HG02588 (cell line): ENCODE data around the gene PDYN.

ENCODE experiments used
- ATAC-seq: cut with Tn5 transposase; IDR thresholded peaks from one replicate; pipeline ENCODE4 v1.9.1; 2021; ENCODE audit warnings: mild to moderate bottlenecking, moderate library complexity; ENCODE audit not compliant: unreplicated experiment

The PDYN gene

DNA sequence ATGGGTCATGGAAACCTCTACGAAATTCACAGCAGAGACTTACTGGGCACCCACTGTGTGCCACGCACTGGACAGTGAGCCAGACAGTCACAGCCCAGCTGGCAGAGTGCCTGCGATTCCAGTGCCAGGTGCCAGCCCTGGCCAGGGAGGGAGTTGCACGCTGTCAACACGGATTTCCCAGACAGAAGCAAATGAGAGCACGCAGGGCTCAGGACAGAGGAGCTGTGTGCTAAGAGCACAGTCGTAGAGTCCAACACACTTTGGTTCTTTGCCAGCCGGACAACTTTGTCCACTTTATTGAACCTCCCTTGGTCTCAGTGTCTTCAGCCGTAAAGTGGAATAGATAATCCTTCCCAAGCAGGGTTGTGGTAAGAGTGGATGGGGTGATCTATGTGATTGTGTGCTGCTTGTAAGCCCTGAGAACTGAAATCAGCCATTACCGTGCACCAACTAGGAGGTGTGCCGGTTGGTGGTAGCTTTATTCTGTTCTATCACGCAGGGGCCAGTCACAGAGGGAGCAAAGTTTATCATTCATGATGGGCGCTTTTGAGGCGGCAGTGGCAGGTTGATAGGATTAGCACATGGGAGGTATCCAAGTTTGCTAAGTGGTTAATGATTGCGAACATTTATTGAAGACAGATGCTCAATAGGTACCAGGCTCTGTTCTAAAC lies 58.0 kb downstream of the PDYN start:
- ATAC-seq, result no peak

DNA sequence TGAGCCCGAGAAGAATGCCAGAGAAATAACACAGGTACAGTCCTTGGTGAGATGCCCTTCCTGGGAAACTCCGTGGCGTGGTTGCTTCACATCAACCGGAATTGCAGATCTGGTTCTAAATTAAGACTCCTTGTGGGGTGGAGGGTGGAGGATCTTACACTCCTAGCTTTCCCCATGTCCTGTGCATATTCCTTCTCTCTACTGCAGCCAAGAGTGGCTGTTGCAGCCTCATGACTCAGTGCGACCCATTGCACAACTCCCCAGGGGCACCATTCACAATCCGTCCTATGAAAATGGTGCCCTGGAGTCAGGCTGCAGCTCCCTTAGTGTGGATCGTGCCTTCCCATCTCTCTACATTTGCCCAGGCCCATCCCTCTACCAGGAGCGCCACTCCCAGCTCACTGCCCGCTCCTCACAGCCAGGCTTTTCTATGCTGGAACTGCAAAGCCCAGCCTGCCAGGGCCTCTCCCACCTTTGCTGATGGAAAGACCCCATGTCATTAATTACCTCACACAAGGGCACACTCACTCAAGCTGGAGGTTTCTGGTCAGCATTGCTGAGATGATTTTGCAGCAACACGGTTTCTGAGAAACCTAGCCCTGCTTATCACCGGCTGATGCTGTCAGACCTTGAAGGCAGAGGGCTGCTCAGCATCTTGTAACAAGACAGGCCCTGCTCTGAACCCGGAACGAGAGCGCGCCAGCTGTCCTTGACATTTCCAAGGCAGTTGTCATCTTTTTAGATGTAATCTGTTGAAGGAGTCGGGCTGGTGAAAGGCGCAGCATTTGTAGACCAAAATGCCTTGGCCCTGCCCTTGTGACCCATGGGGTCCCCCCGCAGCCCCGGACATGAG lies 58.9 kb downstream of the PDYN start:
- ATAC-seq, result no peak

DNA sequence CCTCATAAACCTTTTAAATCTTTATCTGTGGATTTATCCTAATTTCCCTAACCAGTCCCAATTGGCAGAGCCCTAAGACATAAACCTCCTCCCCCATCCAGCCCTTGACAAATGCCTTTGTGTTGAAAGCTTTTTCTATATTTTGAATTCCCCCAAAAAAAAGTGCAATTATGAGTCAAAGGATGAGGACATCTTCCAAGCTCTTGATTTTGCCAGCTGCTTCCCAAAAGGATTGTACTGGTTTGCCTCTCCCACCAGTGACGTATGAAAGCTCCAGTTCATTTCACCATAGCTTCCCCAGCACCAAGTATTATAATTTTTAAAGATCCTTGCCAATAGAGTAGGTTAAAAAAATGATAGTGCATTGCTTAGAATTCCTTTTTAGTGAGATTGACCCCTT lies 59.7 kb downstream of the PDYN start:
- no peak for ATAC-seq

DNA sequence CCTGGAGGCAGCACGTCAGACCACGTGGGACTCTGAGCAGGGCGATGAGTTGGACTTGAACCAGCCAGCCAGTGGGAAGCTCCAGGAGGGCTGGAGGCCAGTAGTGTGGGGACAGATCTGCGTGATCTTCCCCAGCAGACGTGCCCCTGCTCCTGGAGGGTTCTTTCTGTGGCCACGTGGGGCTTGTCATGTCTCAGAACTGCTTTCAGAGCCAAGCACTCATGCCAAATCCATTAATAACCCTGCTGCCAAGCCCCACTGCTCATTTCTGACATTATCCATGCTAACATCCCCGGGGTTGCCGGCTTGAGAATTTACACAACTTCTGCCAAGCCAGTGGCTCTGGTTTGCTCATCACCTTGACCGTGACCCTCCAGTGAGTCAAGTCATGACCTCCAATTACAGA lies 60.4 kb downstream of the PDYN start:
- ATAC-seq, result no peak

DNA sequence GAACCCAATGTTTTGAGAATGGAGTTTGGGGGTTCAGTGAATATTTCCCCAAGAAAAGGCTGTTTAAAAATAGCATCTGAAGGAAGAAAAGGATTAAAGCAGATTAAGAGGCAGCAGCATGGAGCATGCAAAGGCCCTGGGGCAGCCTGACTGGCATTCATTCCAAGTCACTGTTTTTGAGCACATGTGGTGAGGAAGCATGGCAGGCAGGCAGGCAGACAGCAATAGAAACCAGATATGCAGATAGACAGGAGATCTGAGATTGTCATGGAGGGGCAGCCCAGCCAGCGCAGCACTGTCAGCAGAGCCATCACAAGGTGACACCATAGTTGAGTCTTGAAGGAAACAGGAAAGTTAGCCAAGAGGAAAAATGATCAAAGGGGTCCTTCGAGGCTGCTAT lies 60.9 kb downstream of the PDYN start:
- no peak for ATAC-seq

DNA sequence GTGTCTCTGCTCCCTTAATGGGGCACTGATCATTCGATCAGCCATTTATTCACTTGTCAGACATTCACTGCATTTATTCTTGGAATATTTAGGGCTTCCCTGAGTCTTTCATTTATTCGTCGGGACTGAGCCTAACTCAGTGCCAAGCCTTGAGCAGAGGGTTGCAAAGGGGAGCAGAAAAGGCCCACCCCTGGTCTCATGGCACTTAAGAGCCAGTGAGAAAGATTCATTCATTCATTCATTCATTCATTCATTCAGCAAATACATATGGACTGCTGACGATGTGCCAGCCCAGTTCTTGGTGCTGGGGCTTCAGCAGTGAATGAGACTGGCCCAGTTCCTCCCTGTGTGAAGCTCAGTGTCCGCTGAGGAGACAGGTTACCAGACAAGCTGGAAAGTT lies 62.0 kb downstream of the PDYN start:
- no peak for ATAC-seq

DNA sequence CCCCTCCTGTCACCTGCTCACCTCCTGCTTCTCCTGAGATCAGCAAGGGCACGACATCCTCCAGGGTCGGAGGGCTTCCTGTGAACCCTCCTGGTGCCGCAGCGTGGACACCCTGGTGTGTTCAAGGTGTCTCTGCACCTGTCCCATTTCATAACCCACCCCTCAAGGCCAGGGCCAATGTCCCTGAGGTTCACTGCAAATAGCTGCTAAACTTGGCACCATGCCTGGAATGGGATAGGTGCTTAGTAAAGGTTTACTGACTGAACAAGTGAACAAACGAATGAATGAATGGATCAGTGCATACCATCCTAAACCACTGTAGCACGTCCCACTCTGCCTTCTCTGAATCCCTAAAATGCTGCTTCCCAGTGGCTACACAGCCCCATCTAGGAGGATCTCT lies 63.7 kb downstream of the PDYN start:
- no peak for ATAC-seq

DNA sequence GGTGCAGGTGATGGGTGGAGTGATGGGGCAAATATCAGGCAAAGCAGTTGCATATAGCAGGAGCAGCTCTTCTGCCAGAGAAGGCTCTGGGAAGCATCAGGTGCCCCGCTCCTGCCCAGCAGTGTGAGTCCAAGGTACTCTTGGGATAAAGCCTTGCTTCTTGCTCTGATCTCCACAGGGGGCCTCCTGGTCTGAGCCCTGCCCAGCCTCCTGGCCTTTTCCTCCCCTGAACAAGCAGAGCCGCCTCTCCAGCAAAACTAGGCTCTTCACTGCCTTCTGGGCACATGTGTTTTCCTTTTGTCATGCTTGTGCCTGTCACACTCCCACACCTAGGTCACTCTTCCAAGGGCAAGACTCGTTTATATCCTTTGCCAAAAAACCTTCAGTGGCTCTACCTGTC lies 64.4 kb downstream of the PDYN start:
- ATAC-seq, result no peak

DNA sequence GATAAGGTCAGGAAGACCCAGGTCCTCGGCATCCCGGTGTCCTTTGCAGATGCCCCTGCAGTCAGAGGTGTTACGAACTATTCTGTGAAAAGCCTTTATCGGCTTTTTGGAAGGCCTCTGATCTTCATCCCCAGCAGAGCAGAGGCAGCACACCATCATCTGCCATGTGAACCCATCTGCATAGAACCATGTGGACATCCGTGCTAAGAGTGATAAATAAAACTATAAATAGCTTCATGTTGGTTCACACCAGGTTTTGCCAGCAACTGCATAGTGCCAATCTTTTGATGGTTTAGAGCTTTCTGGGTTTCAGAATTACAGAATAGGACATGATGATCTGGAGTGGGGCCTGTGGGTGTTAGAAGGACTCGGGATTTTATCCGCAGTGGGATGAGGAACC lies 65.1 kb downstream of the PDYN start:
- ATAC-seq, result no peak
